Measurements from ENCODE around the gene RABGAP1L.

RABGAP1L gene

DNA sequence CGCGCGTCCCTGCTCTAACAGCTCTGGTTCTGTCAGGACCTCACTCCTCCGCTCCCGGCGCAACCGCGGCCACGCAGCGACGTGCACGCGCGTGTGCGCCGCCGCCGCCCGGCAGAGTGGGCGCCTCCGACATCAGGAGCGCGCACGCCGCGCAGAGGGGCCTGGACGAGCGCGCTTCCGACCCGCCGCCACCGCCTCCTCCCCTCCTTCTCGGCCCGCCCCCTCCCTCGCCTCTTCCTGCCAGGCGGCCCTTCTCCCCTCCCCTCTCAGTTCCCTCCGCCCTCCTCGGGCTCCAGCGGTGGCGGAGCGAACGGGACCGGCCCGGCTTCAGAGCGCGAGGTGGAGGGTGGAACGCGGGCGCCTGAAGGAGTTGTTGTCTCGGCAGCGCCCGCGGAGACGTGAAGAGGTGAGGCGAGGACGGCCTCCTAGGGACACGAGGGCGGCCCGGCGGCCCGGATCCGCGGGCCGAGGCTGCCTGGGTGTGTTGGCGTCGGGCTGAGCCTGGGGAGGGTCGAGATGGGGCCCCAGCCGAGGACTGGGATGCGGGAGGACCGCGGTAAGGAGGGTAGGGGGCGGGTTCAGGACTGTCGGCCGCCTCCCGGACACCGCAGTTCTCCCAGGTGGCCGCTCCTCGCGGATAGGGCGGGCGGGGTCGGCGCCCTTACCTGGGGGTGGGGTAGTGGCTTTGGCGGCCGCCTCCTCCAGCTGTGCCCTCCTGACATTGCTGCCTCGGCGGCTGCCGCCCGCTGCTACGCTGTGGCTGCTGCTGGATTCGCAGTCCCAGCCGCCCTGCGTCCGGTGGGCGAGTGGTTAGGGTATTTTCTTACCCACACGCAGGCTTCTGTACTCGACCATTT, at the start of gene RABGAP1L:
Gene RABGAP1L (plus strand): TSS at position 269 of the 857 bp plus-strand sequence.
- H4K20me1 ChIP-seq (ENCODE audit: insufficient read depth, low read length): peaks cover 11% of the 10 kb centered on the region
- peak within 1 kb of the TSS; percentile 92 for H3K4me2 ChIP-seq (ENCODE audit: low read length)
- H3K27me3 ChIP-seq (ENCODE audit: low read depth, low read length): no peaks in the 10 kb centered on the region
- peak within 1 kb of the TSS; percentile 75; the same call in 1 of the 2 replicates for H2AFZ ChIP-seq (ENCODE audit: low read depth, low read length)
- TF ChIP-seq EZH2phosphoT487 (IDR thresholded peaks at IDR 0.05; ENCODE audit: low read depth): no peak
- TF ChIP-seq, protein P1, sequence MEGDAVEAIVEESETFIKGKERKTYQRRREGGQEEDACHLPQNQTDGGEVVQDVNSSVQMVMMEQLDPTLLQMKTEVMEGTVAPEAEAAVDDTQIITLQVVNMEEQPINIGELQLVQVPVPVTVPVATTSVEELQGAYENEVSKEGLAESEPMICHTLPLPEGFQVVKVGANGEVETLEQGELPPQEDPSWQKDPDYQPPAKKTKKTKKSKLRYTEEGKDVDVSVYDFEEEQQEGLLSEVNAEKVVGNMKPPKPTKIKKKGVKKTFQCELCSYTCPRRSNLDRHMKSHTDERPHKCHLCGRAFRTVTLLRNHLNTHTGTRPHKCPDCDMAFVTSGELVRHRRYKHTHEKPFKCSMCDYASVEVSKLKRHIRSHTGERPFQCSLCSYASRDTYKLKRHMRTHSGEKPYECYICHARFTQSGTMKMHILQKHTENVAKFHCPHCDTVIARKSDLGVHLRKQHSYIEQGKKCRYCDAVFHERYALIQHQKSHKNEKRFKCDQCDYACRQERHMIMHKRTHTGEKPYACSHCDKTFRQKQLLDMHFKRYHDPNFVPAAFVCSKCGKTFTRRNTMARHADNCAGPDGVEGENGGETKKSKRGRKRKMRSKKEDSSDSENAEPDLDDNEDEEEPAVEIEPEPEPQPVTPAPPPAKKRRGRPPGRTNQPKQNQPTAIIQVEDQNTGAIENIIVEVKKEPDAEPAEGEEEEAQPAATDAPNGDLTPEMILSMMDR (IDR thresholded peaks at IDR 0.05; ENCODE audit: low read depth, low read length): no peak
- peak within 1 kb of the TSS; percentile 93 for H3K9ac ChIP-seq (ENCODE audit: low read length)
- peak within 1 kb of the TSS; percentile 94 for H3K27ac ChIP-seq (ENCODE audit: low read length)
- H3K9me3 ChIP-seq (ENCODE audit: insufficient read depth, low read length): no peaks in the 10 kb centered on the region
- peak within 1 kb of the TSS; percentile 82 for H3K4me3 ChIP-seq (ENCODE audit: low read length)
- peaks cover 66% of the 10 kb centered on the region for H3K4me1 ChIP-seq (ENCODE audit: low read length)
- peaks cover 3% of the 10 kb centered on the region for H3K36me3 ChIP-seq (replicated peaks; ENCODE audit: low read depth, low read length)
- peaks cover 47% of the 10 kb centered on the region for H3K79me2 ChIP-seq (ENCODE audit: low read length)

DNA sequence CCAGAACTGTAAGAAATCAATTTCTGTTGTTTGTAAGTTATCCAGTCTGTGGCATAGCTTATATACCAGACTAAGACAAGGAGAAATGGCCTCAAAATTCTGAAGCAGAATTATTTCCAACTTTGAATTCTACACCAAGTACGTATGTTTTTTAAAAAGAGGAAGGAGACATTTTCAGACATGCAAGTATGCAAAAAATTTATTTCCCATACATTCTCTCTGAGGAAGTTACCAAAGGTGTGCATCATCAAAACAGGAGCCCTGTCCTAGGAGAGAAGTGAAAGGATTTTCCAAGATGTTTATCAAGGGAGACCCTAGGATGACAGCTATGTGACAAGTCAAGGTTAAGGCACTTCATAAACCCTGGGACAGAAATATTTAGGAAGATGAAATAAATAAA, 49.3 kb upstream of the RABGAP1L start:
- H2AFZ ChIP-seq (ENCODE audit: low read depth, low read length): no peak overlapping the region
- TF ChIP-seq, protein P1 (IDR thresholded peaks at IDR 0.05; ENCODE audit: low read depth, low read length): no peak
- TF ChIP-seq EZH2phosphoT487 (IDR thresholded peaks at IDR 0.05; ENCODE audit: low read depth): no peak
- peaks cover 28% of the 10 kb centered on the region for H3K4me1 ChIP-seq (ENCODE audit: low read length)
- no peak overlapping the region for H3K9ac ChIP-seq (ENCODE audit: low read length)
- H3K79me2 ChIP-seq (ENCODE audit: low read length): no peaks in the 10 kb centered on the region
- H4K20me1 ChIP-seq (ENCODE audit: insufficient read depth, low read length): no peaks in the 10 kb centered on the region
- H3K36me3 ChIP-seq (replicated peaks; ENCODE audit: low read depth, low read length): no peaks in the 10 kb centered on the region
- H3K27me3 ChIP-seq (ENCODE audit: low read depth, low read length): no peaks in the 10 kb centered on the region
- H3K27ac ChIP-seq (ENCODE audit: low read length): peak overlapping the region; percentile 25
- H3K4me3 ChIP-seq (ENCODE audit: low read length): peak overlapping the region; percentile 15
- peak overlapping the region; percentile 57 for H3K4me2 ChIP-seq (ENCODE audit: low read length)
- no peaks in the 10 kb centered on the region for H3K9me3 ChIP-seq (ENCODE audit: insufficient read depth, low read length)

DNA sequence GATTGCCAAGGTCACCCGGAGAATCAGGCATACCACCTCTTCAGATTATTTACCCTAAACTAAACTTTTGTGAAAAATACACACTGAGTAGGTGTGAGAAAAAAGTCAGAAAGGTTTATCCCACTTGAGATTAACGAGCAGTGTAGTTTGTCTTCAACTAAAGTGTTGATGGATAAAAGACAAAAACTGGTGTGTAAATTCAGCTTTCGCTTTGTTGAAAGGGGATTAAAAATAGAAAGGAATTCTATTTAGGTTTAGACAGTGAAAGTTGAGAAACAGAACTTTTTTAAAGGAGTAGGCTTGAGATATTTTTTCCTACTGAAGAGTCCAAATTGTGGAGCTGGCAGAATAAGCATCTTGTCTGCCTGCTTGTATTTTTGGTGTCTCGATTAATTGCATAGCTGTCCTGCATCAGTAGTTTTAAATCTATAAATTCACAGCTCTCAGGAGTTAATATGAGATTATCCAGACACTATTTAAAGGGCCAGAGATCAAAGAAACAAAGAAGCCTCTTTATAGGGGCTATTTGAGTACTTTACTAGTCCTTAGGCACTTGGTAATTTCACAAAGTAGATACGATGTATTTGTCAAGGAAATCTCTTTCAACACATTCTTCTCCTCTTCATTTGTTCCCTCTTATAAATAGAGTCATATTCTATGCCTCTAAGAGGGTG, 46.7 kb upstream of the RABGAP1L start:
- Histone ChIP-seq H3K27me3 (ENCODE audit: low read depth, low read length) (no peaks in the 10 kb centered on the region), H3K9me3 (ENCODE audit: insufficient read depth, low read length) (no peaks in the 10 kb centered on the region), H3K4me2 (ENCODE audit: low read length) (no peak overlapping the region), H3K36me3 (replicated peaks; ENCODE audit: low read depth, low read length) (no peaks in the 10 kb centered on the region), H2AFZ (ENCODE audit: low read depth, low read length) (no peak overlapping the region), H3K27ac (ENCODE audit: low read length) (no peak overlapping the region), H4K20me1 (ENCODE audit: insufficient read depth, low read length) (no peaks in the 10 kb centered on the region), H3K4me1 (ENCODE audit: low read length) (peaks cover 28% of the 10 kb centered on the region), H3K9ac (ENCODE audit: low read length) (no peak overlapping the region), H3K4me3 (ENCODE audit: low read length) (no peak overlapping the region), H3K79me2 (ENCODE audit: low read length) (no peaks in the 10 kb centered on the region)
- TF ChIP-seq EZH2phosphoT487 (IDR thresholded peaks at IDR 0.05; ENCODE audit: low read depth): no peak
- TF ChIP-seq, protein P1 (IDR thresholded peaks at IDR 0.05; ENCODE audit: low read depth, low read length): no peak

DNA sequence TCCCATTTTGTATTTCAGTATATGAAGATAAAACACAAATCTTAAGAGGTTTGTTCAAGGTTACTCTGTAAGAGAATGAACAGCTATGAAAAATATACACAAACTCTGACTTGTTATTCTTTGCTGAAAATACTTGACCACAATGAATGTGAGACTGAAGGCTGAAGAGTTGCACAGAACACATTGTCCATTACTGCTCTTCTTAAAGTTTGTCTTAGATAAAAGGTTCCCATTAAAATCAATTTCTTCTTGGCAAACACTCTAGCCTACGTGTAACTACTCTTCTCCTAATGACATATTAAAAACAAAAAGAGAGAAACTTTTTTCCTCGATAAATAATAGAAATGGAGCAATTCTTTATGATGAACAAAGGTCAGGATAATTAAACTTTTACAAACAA, 45.2 kb upstream of the RABGAP1L start:
- Histone ChIP-seq H4K20me1 (ENCODE audit: insufficient read depth, low read length) (no peaks in the 10 kb centered on the region), H3K27me3 (ENCODE audit: low read depth, low read length) (no peaks in the 10 kb centered on the region), H3K4me3 (ENCODE audit: low read length) (no peak overlapping the region), H3K27ac (ENCODE audit: low read length) (no peak overlapping the region), H3K4me1 (ENCODE audit: low read length) (peaks cover 28% of the 10 kb centered on the region), H3K79me2 (ENCODE audit: low read length) (no peaks in the 10 kb centered on the region), H2AFZ (ENCODE audit: low read depth, low read length) (no peak overlapping the region), H3K36me3 (replicated peaks; ENCODE audit: low read depth, low read length) (no peaks in the 10 kb centered on the region), H3K4me2 (ENCODE audit: low read length) (no peak overlapping the region), H3K9ac (ENCODE audit: low read length) (no peak overlapping the region), H3K9me3 (ENCODE audit: insufficient read depth, low read length) (no peaks in the 10 kb centered on the region)
- TF ChIP-seq, protein P1 (IDR thresholded peaks at IDR 0.05; ENCODE audit: low read depth, low read length): no peak
- no peak for TF ChIP-seq EZH2phosphoT487 (IDR thresholded peaks at IDR 0.05; ENCODE audit: low read depth)
